GM12878 (cell line): Measurements from ENCODE around the gene IL17RE. TPM values are rescaled to one million over a fixed set of nuclear protein-coding genes. Genes with fewer than 3 reads are reported as not detected.

Source experiments
- ATAC-seq: fragments of 200-7000 bp; cut with Tn5 transposase; 3 replicates; pipeline ENCODE4 v1.9.1; 2020; ENCODE audit warnings: mild to moderate bottlenecking, moderate library complexity
- BruUV-seq: library from RNA; stranded (reverse); fragments of 400-500 nt; replicated peaks from 2 replicates; lab custom pipeline; 2021; lab: Mats Ljungman, UMichigan
- CTCF ChIA-PET: fragments of 300-600 bp; sonication (Branson Sonifier 250); formaldehyde crosslinking; extraction: SDS; loops from one replicate; lab custom pipeline; 2021; ENCODE audit warnings: inconsistent platforms; lab: Yijun Ruan, JAX
- POLR2A ChIA-PET: fragments of 350-600 bp; formaldehyde crosslinking; extraction: SDS; loops from one replicate; lab custom pipeline; 2021; ENCODE audit warnings: inconsistent platforms; lab: Charles Lee
- RAD21 ChIA-PET: fragments of 300-600 bp; sonication (Branson Sonifier 250); formaldehyde crosslinking; loops from one replicate; lab custom pipeline; 2023; ENCODE audit warnings: antibody characterized with exemption; ENCODE audit not compliant: unreplicated experiment; lab: Charles Lee
- SMC1A ChIA-PET: fragments of 300-600 bp; sonication (Branson Sonifier 250); formaldehyde crosslinking; loops from one replicate; lab custom pipeline; 2023; ENCODE audit not compliant: unreplicated experiment, uncharacterized antibody; lab: Charles Lee
- DNase-seq: peaks from one replicate; pipeline ENCODE4 v3.0.0-alpha.2; 2011; ENCODE audit warnings: low read depth, low spot score
- FAIRE-seq: peaks from 3 replicates; lab custom pipeline; 2011; peaks lifted over from hg19 to GRCh38; lab: Jason Lieb, UNC
- H2AFZ ChIP-seq: 2 replicates; pipeline ENCODE4 v1.6.0; 2011; ENCODE audit warnings: low read depth, low read length, control low read depth; ENCODE audit not compliant: control insufficient read depth
- H3K27ac ChIP-seq: 2 replicates; pipeline ENCODE4 v1.5.1; 2011; ENCODE audit warnings: control low read depth; ENCODE audit not compliant: control insufficient read depth, insufficient read depth
- H3K27me3 ChIP-seq, 2 experiments: replicated peaks in 1 of 2; 2 replicates each; pipeline versions ENCODE4 v1.6.0 to v1.6.1; 2011; ENCODE audit warnings: low read length in 1 of 2; ENCODE audit not compliant: control insufficient read depth in 2 of 2, insufficient read depth in 2 of 2
- H3K36me3 ChIP-seq, 2 experiments: 2 replicates each; pipeline ENCODE4 v1.5.1; 2011; ENCODE audit warnings: low read length in 1 of 2; ENCODE audit not compliant: control insufficient read depth in 2 of 2, insufficient read depth in 2 of 2
- H3K4me1 ChIP-seq: 2 replicates; pipeline ENCODE4 v1.6.1; 2011; ENCODE audit warnings: mild to moderate bottlenecking, low read length, moderate library complexity, mixed read lengths; ENCODE audit not compliant: control insufficient read depth, insufficient read depth
- H3K4me2 ChIP-seq: 2 replicates; pipeline ENCODE4 v1.6.0; 2011; ENCODE audit warnings: control low read depth; ENCODE audit not compliant: control insufficient read depth, insufficient read depth
- H3K4me3 ChIP-seq: fragments of 200-600 bp; sonication (generic); 2 replicates; pipeline ENCODE4 v1.5.1; 2016
- H3K79me2 ChIP-seq: 2 replicates; pipeline ENCODE4 v1.6.0; 2011; ENCODE audit warnings: low read length; ENCODE audit not compliant: control insufficient read depth, insufficient read depth
- H3K9ac ChIP-seq: 2 replicates; pipeline ENCODE4 v1.8.0; 2011; ENCODE audit warnings: low read length, control low read depth, mixed read lengths; ENCODE audit not compliant: control insufficient read depth, insufficient read depth
- H3K9me3 ChIP-seq: replicated peaks from 3 replicates; pipeline ENCODE4 v1.5.1; 2011; ENCODE audit warnings: mild to moderate bottlenecking, low read length; ENCODE audit not compliant: control insufficient read depth, insufficient read depth
- H4K20me1 ChIP-seq: 2 replicates; pipeline ENCODE4 v1.6.0; 2011; ENCODE audit not compliant: control insufficient read depth, insufficient read depth
- BMI1 ChIP-seq: fragments of 450-650 bp; IDR thresholded peaks from 2 replicates; pipeline ENCODE4 v1.6.1; 2016; ENCODE audit warnings: mild to moderate bottlenecking, moderate library complexity, borderline replicate concordance
- CBX3 ChIP-seq: fragments of 200-600 bp; sonication (generic); IDR thresholded peaks from 2 replicates; pipeline ENCODE4 v1.6.1; 2016; ENCODE audit warnings: low read depth, borderline replicate concordance
- E4F1 ChIP-seq: fragments of 450-650 bp; IDR thresholded peaks from 2 replicates; pipeline ENCODE4 v1.6.1; 2018; ENCODE audit warnings: borderline replicate concordance, mild to moderate bottlenecking; ENCODE audit not compliant: partially characterized antibody
- EED ChIP-seq: sonication (generic); IDR thresholded peaks from 2 replicates; pipeline ENCODE4 v1.6.1; 2016; ENCODE audit warnings: antibody characterized with exemption, low read depth
- HCFC1 ChIP-seq: fragments of 150-350 bp; IDR thresholded peaks from 2 replicates; pipeline ENCODE4 v1.6.1; 2014; ENCODE audit warnings: low read length
- MEF2A ChIP-seq: IDR thresholded peaks from 2 replicates; pipeline ENCODE4 v1.6.1; 2011; ENCODE audit warnings: low read depth, mild to moderate bottlenecking, low read length, moderate library complexity; ENCODE audit not compliant: insufficient read depth
- NR2F1 ChIP-seq: fragments of 450-650 bp; conservative IDR thresholded peaks from 2 replicates; pipeline ENCODE4 v1.6.1; 2017; ENCODE audit warnings: mild to moderate bottlenecking
- SMARCA5 ChIP-seq: fragments of 450-650 bp; IDR thresholded peaks from 2 replicates; pipeline ENCODE4 v1.6.1; 2017; ENCODE audit warnings: mild to moderate bottlenecking
- SREBF1 ChIP-seq: IDR thresholded peaks from 2 replicates; pipeline ENCODE4 v1.6.1; 2012; ENCODE audit warnings: mild to moderate bottlenecking, low read length
- TARDBP ChIP-seq: IDR thresholded peaks from 2 replicates; pipeline ENCODE4 v1.6.1; 2016; ENCODE audit warnings: borderline replicate concordance
- ZNF274 ChIP-seq: IDR thresholded peaks from one replicate; pipeline ENCODE4 v1.8.0; 2011; ENCODE audit not compliant: insufficient read length, insufficient read depth
- WGBS: methylation state at CpG from one replicate; pipeline ENCODE4 v1.1.6; 2016; ENCODE audit warnings: low lambda C conversion rate; ENCODE audit not compliant: insufficient replicate concordance, insufficient coverage; ENCODE audit errors: missing lambda C conversion rate; 5-methylcytosine and 5-hydroxymethylcytosine counted together
- in situ Hi-C: fragments of 300-500 bp; cut with MboI; formaldehyde crosslinking; loops from 9 replicates; pipeline ENCODE4 v1.14.3; 2018; ENCODE audit warnings: mixed read lengths
- intact Hi-C: fragments of 100-400 bp; cut with micrococcal nuclease; formaldehyde crosslinking; loops from one replicate; pipeline ENCODE4 v1.14.2; 2022; ENCODE audit not compliant: unreplicated experiment
- polyA plus RNA-seq, 11 experiments: library from polyadenylated mRNA; depleted of rRNA in 4 of 11; unstranded in 6 of 11; stranded (reverse) in 5 of 11; fragments of >200 nt; fragmentation: Nextera tagmentation in 4 of 11; fragmentation: Illumina TruSeq in 1 of 11; extraction: Ambion mirVana in 4 of 11; extraction: Trizol in 1 of 11; gene quantifications; 1 replicate in 1 of 11; 2 replicates in 10 of 11; pipeline versions ENCODE4 v1.2.1 to v1.2.3, GENCODE V29; 2011 to 2016; ENCODE audit warnings: inconsistent platforms in 2 of 11, missing spikeins in 2 of 11, low read depth in 1 of 11
- total RNA-seq, 4 experiments: library from RNA; depleted of rRNA in 3 of 4; stranded (reverse); fragments of >200 nt in 3 of 4; fragmentation: Illumina TruSeq in 1 of 4; extraction: Trizol in 1 of 4; gene quantifications; 2 replicates each; pipeline versions ENCODE4 v1.2.1 to v1.2.3, GENCODE V29; 2013 to 2021
- TF ChIP-seq, protein P1 (sequence below): fragments of 450-650 bp; formaldehyde crosslinking; IDR thresholded peaks from 2 replicates; pipeline ENCODE4 v1.5.0; 2022; ENCODE audit warnings: mild to moderate bottlenecking, missing genetic modification characterization
- TF ChIP-seq, protein P2 (sequence below): IDR thresholded peaks from 2 replicates; pipeline ENCODE4 v1.6.1; 2011; ENCODE audit warnings: low read depth, low read length, improper control_type of control experiment, borderline replicate concordance

The IL17RE gene
- total and polyA plus RNA-seq, 10 of the 15 experiments (the other 5 are each of a cell fraction or from before 2014, with no cell fraction given), result 0.04 to 0.51 (median 0.12) TPM; not detected in 2

DNA sequence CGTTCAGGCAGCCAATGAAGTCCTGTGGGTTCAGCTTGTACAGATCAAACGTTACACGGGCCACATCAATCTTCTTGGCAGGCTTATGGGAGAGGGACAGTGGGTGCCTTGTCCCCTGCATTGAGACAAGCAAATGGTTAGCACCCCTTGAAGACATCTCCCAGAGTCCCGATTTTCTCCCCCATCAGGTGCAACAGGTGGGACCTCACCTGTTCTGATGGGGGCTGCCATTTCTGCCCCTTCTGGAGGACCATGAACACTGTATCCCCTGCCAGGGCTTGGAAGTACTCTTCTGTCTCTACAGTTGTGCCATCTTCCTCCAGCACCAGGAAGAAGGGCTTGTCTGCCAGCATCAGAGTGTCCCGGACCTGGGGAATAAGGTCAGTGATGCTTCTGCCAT is 32.7 kb upstream of the IL17RE start:
- intact Hi-C loops, result no loop called here
- WGBS, result 55% methylated on average over 5 of the region's 5 CpGs
- Histone ChIP-seq H3K4me1 (no peaks in the 10 kb centered on the region), H3K36me3 (no peaks in the 10 kb centered on the region), H3K4me3 (no peak overlapping the region), H4K20me1 (no peaks in the 10 kb centered on the region), H3K9ac (no peak overlapping the region), H3K9me3 (no peaks in the 10 kb centered on the region), H2AFZ (no peak overlapping the region), H3K27ac (no peak overlapping the region), H3K27me3 (no peaks in the 10 kb centered on the region), H3K79me2 (no peaks in the 10 kb centered on the region), H3K4me2 (no peak overlapping the region)
- ChIA-PET CTCF (interaction anchor here (1.0 to 1.1 kb wide), 2 partner anchors 10 to 14 kb away, joined by 3 read pairs; partner anchors contain the start of gene CIDEC), RAD21 (no interaction called here), POLR2A (no interaction called here), SMC1A (no interaction called here)
- in situ Hi-C loops, result no loop called here
- no peak for FAIRE-seq
- TF ChIP-seq, protein P1, sequence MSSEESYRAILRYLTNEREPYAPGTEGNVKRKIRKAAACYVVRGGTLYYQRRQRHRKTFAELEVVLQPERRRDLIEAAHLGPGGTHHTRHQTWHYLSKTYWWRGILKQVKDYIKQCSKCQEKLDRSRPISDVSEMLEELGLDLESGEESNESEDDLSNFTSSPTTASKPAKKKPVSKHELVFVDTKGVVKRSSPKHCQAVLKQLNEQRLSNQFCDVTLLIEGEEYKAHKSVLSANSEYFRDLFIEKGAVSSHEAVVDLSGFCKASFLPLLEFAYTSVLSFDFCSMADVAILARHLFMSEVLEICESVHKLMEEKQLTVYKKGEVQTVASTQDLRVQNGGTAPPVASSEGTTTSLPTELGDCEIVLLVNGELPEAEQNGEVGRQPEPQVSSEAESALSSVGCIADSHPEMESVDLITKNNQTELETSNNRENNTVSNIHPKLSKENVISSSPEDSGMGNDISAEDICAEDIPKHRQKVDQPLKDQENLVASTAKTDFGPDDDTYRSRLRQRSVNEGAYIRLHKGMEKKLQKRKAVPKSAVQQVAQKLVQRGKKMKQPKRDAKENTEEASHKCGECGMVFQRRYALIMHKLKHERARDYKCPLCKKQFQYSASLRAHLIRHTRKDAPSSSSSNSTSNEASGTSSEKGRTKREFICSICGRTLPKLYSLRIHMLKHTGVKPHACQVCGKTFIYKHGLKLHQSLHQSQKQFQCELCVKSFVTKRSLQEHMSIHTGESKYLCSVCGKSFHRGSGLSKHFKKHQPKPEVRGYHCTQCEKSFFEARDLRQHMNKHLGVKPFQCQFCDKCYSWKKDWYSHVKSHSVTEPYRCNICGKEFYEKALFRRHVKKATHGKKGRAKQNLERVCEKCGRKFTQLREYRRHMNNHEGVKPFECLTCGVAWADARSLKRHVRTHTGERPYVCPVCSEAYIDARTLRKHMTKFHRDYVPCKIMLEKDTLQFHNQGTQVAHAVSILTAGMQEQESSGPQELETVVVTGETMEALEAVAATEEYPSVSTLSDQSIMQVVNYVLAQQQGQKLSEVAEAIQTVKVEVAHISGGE (CRISPR knock-in tag), result no peak
- TF ChIP-seq CBX3, result no peak
- TF ChIP-seq MEF2A, result no peak
- TF ChIP-seq EED, result no peak
- TF ChIP-seq ZNF274, result no peak
- no peak for TF ChIP-seq SREBF1
- TF ChIP-seq, protein P2, sequence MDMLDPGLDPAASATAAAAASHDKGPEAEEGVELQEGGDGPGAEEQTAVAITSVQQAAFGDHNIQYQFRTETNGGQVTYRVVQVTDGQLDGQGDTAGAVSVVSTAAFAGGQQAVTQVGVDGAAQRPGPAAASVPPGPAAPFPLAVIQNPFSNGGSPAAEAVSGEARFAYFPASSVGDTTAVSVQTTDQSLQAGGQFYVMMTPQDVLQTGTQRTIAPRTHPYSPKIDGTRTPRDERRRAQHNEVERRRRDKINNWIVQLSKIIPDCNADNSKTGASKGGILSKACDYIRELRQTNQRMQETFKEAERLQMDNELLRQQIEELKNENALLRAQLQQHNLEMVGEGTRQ, result no peak
- TF ChIP-seq TARDBP, result no peak
- TF ChIP-seq NR2F1, result no peak
- TF ChIP-seq BMI1, result no peak
- TF ChIP-seq HCFC1, result no peak
- no peak for TF ChIP-seq SMARCA5
- no peak for TF ChIP-seq E4F1
- DNase-seq, result no peak
- ATAC-seq, result no peak
- no TSS peak for BruUV-seq
